Endodermal cell (in vitro differentiated cells): Measurements from ENCODE around the gene PIGV. TPM values are rescaled to one million over a fixed set of nuclear protein-coding genes. Genes with fewer than 3 reads are reported as not detected.

Experiments used
- DNase-seq: peaks from one replicate; pipeline ENCODE4 v3.0.0-alpha.2; 2017
- H3K27ac ChIP-seq: 2 replicates; pipeline ENCODE4 v1.5.1; 2013; ENCODE audit warnings: mild to moderate bottlenecking, low read depth, low read length, moderate library complexity
- H3K27me3 ChIP-seq: 2 replicates; pipeline ENCODE4 v1.6.1; 2013; ENCODE audit warnings: mild to moderate bottlenecking, low read length, moderate library complexity; ENCODE audit not compliant: insufficient read depth, control insufficient read depth, poor library complexity, severe bottlenecking
- H3K36me3 ChIP-seq: 2 replicates; pipeline ENCODE4 v1.7.0; 2013; ENCODE audit warnings: mild to moderate bottlenecking, low read length, moderate library complexity; ENCODE audit not compliant: control insufficient read depth, insufficient read depth
- H3K4me1 ChIP-seq: one replicate; pipeline ENCODE4 v1.7.0; 2013; ENCODE audit warnings: low read length; ENCODE audit not compliant: control insufficient read depth, insufficient read depth
- H3K4me3 ChIP-seq: 2 replicates; pipeline ENCODE4 v1.5.1; 2013; ENCODE audit warnings: mild to moderate bottlenecking, low read length, moderate library complexity
- H3K9ac ChIP-seq: 2 replicates; pipeline ENCODE4 v1.6.1; 2013; ENCODE audit warnings: mild to moderate bottlenecking, low read length, moderate library complexity; ENCODE audit not compliant: poor library complexity, severe bottlenecking; ENCODE audit errors: extremely low read depth
- H3K9me3 ChIP-seq: 2 replicates; pipeline ENCODE4 v1.6.1; 2013; ENCODE audit warnings: mild to moderate bottlenecking, low read length, moderate library complexity; ENCODE audit not compliant: control insufficient read depth
- H3K27ac Mint-ChIP-seq: 2 replicates; pipeline ENCODE4 v1.8.0; 2020; ENCODE audit warnings: mixed read lengths
- H3K27me3 Mint-ChIP-seq: 2 replicates; pipeline ENCODE4 v1.8.0; 2021; ENCODE audit warnings: mild to moderate bottlenecking, mixed read lengths; ENCODE audit not compliant: insufficient read depth
- H3K36me3 Mint-ChIP-seq: 2 replicates; pipeline ENCODE4 v1.8.0; 2020; ENCODE audit warnings: low read depth, mixed read lengths
- H3K4me1 Mint-ChIP-seq: 2 replicates; pipeline ENCODE4 v1.8.0; 2020; ENCODE audit warnings: mixed read lengths
- H3K4me3 Mint-ChIP-seq: 2 replicates; pipeline ENCODE4 v1.8.0; 2020; ENCODE audit warnings: mild to moderate bottlenecking, moderate library complexity, mixed read lengths
- H3K9me3 Mint-ChIP-seq: 2 replicates; pipeline ENCODE4 v1.8.0; 2020; ENCODE audit warnings: mild to moderate bottlenecking, mixed read lengths
- WGBS, 2 experiments: methylation state at CpG; one replicate each; pipeline versions ENCODE4 v1.1.5 to v1.1.7; 2013; ENCODE audit warnings: missing lambda C conversion rate in 2 of 2, mixed read lengths in 1 of 2; ENCODE audit not compliant: insufficient coverage in 1 of 2, insufficient read length in 1 of 2; 5-methylcytosine and 5-hydroxymethylcytosine counted together
- total RNA-seq, 2 donors: library from RNA; stranded (reverse); fragmentation: NEBNext Ultra II Directional in 1 of 2; extraction: Animal tissue kit (Norgen Biotek cat#: 25700) in 1 of 2; gene quantifications; 2 replicates in 1 of 2; 3 replicates in 1 of 2; pipeline ENCODE4 v1.2.1, GENCODE V29; 2021
- TF ChIP-seq, protein P1 (sequence below): fragments of 200-600 bp; sonication (generic); conservative IDR thresholded peaks from 2 replicates; pipeline ENCODE4 v1.5.0; 2021; ENCODE audit warnings: antibody characterized with exemption, mild to moderate bottlenecking

The PIGV gene
- total RNA-seq, 2 donors from 2014 or later: 12.7 to 14.6 TPM

DNA sequence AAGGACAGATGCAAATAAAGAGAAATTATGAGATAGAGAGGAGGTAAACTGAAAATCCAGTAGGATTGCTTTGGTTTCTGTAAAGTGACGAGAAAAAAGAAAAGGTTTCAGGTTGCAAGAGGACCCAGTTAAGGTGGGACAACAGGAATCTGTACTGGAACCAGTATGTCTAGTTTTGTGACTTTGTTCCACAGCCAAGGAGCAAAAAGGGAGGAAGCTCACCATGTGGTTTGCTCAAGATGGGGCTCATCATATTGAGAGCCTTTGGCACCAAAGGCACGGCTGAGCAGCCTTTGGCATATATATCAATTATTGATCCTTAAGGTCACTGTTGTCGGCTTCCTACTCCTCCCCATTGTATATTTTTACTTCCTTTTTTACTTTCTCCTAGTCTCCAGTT is 37.0 kb downstream of the PIGV start:
- peaks cover 7% of the 10 kb centered on the region for H3K9me3 Mint-ChIP-seq
- H3K4me3 Mint-ChIP-seq: no peak overlapping the region
- Histone ChIP-seq H3K4me1 (peaks cover 4% of the 10 kb centered on the region), H3K9me3 (no peaks in the 10 kb centered on the region), H3K27me3 (no peaks in the 10 kb centered on the region), H3K9ac (no peak overlapping the region), H3K4me3 (no peak overlapping the region), H3K27ac (no peak overlapping the region), H3K36me3 (peaks cover 3% of the 10 kb centered on the region)
- H3K27me3 Mint-ChIP-seq: no peaks in the 10 kb centered on the region
- no peaks in the 10 kb centered on the region for H3K36me3 Mint-ChIP-seq
- no peak overlapping the region for H3K27ac Mint-ChIP-seq
- TF ChIP-seq, protein P1, sequence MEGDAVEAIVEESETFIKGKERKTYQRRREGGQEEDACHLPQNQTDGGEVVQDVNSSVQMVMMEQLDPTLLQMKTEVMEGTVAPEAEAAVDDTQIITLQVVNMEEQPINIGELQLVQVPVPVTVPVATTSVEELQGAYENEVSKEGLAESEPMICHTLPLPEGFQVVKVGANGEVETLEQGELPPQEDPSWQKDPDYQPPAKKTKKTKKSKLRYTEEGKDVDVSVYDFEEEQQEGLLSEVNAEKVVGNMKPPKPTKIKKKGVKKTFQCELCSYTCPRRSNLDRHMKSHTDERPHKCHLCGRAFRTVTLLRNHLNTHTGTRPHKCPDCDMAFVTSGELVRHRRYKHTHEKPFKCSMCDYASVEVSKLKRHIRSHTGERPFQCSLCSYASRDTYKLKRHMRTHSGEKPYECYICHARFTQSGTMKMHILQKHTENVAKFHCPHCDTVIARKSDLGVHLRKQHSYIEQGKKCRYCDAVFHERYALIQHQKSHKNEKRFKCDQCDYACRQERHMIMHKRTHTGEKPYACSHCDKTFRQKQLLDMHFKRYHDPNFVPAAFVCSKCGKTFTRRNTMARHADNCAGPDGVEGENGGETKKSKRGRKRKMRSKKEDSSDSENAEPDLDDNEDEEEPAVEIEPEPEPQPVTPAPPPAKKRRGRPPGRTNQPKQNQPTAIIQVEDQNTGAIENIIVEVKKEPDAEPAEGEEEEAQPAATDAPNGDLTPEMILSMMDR: no peak
- peaks cover 33% of the 10 kb centered on the region for H3K4me1 Mint-ChIP-seq
- no peak for DNase-seq
- WGBS, 2 experiments: 95 to 97% methylated on average over 3 of the region's 3 CpGs

DNA sequence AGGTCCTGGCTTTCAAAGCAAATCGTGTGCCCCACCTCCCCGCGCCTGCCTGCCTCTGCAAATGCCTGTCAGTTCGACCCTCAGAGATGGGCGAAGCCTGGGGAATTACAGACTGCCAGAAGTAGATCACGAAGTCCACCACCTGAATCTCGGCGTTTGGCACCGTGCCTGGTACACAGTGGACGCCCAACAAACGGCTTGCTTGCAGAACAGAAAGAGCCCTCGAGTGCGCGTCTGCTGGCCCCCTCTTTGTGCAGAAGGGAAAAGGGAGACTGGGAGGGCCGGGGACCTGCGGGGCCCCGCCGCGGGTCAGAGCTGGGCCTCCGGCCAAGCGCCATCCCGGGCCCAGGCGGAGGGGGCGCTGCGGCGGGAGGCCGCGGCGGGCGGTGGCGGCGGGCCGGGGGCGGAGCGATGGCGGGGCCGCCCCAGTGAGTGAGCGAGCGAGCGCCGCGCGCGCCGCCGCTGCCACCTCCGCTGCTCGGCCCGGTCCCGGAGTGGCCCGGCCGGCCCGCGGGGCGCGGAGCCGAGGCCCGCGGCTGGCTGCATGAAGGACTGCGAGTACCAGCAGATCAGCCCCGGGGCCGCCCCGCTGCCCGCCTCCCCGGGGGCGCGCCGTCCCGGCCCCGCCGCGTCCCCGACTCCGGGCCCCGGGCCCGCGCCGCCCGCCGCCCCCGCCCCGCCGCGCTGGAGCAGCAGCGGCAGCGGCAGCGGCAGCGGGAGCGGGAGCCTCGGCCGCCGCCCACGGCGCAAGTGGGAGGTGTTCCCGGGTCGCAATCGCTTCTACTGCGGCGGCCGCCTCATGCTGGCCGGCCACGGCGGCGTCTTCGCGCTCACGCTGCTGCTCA is 38.7 kb downstream of the PIGV start, which contains the start of gene ZDHHC18:
TSS of gene ZDHHC18 (plus strand) at position 428 of the 845 bp plus-strand sequence. CDS start at position 545, 117 bp downstream.
- peaks cover 3% of the 10 kb centered on the region for H3K9me3 Mint-ChIP-seq
- Histone ChIP-seq H3K9ac (peak within 1 kb of the TSS; percentile 39), H3K27ac (peak within 1 kb of the TSS; percentile 53), H3K36me3 (peaks cover 15% of the 10 kb centered on the region), H3K27me3 (no peaks in the 10 kb centered on the region), H3K4me1 (peaks cover 5% of the 10 kb centered on the region), H3K4me3 (peak within 1 kb of the TSS; percentile 86), H3K9me3 (no peaks in the 10 kb centered on the region)
- H3K27ac Mint-ChIP-seq: peak within 1 kb of the TSS; percentile 77
- TF ChIP-seq, protein P1: peak; percentile 65
- H3K36me3 Mint-ChIP-seq: peaks cover 4% of the 10 kb centered on the region
- no peaks in the 10 kb centered on the region for H3K27me3 Mint-ChIP-seq
- peak; percentile 86 for DNase-seq
- peak within 1 kb of the TSS; percentile 78 for H3K4me3 Mint-ChIP-seq
- peaks cover 39% of the 10 kb centered on the region for H3K4me1 Mint-ChIP-seq
- 3 to 6% methylated on average over 53 to 107 of the region's 107 CpGs for WGBS, 2 experiments

- TF ChIP-seq, protein P1: no peak
- Histone ChIP-seq H3K9me3 (no peaks in the 10 kb centered on the region), H3K27ac (no peak overlapping the region), H3K4me3 (peak overlapping the region; percentile 86), H3K27me3 (no peaks in the 10 kb centered on the region), H3K36me3 (peaks cover 16% of the 10 kb centered on the region), H3K4me1 (peaks cover 6% of the 10 kb centered on the region), H3K9ac (peak overlapping the region; percentile 39)
- DNase-seq: no peak
- Mint-ChIP-seq H3K36me3 (peaks cover 7% of the 10 kb centered on the region), H3K4me3 (peak overlapping the region; percentile 78), H3K27me3 (no peaks in the 10 kb centered on the region), H3K9me3 (peaks cover 3% of the 10 kb centered on the region), H3K4me1 (peaks cover 46% of the 10 kb centered on the region), H3K27ac (no peak overlapping the region)
- WGBS, 2 experiments: 9% methylated on average over 17 of the region's 17 CpGs; no CpG with 5 or more reads in 1 of the 2 experiments
These were observed 39.4 kb downstream of the PIGV start for GRCh38 chr1:26827106-26827604.
